ENCODE data around the gene PDK2. TPM values are rescaled to one million over a fixed set of nuclear protein-coding genes. Genes with fewer than 3 reads are reported as not detected.
A peak's percentile ranks its signal among the peaks of the same experiment; 100 is the strongest.

PDK2 gene
- total and polyA plus RNA-seq, 2 donors, result 15.9 to 55.0 TPM

GRCh38 chr17:50148226-50149090 lies 53.3 kb downstream of the PDK2 start:
- no peak for DNase-seq (ENCODE audit: extremely low spot score)
- WGBS, result under 1% methylated on average over 25 of the region's 25 CpGs

GRCh38 chr17:50149091-50149416 lies 53.9 kb downstream of the PDK2 start:
- H3K4me1 ChIP-seq (ENCODE audit: insufficient read depth), result no peaks in the 10 kb centered on the region
- DNase-seq (ENCODE audit: extremely low spot score), result no peak
- peaks cover 2% of the 10 kb centered on the region for H3K36me3 ChIP-seq (ENCODE audit: insufficient read depth)
- peak overlapping the region; percentile 72 for H3K27ac ChIP-seq (ENCODE audit: low read depth)
- H3K4me3 ChIP-seq (ENCODE audit: low read depth, low read length), result peak overlapping the region; percentile 83
- WGBS, result under 1% methylated on average over 30 of the region's 30 CpGs

More at GRCh38 chr17:50148226-50149090, 53.3 kb downstream of the PDK2 start:
- H3K36me3 ChIP-seq (ENCODE audit: insufficient read depth), result peaks cover 2% of the 10 kb centered on the region
- H3K27ac ChIP-seq (ENCODE audit: low read depth), result no peak overlapping the region
- peak overlapping the region; percentile 83 for H3K4me3 ChIP-seq (ENCODE audit: low read depth, low read length)
- no peaks in the 10 kb centered on the region for H3K4me1 ChIP-seq (ENCODE audit: insufficient read depth)

- no peak for DNase-seq (ENCODE audit: extremely low spot score)
- peaks cover 2% of the 10 kb centered on the region for H3K36me3 ChIP-seq (ENCODE audit: insufficient read depth)
- H3K4me3 ChIP-seq (ENCODE audit: low read depth, low read length), result peak overlapping the region; percentile 83
- H3K4me1 ChIP-seq (ENCODE audit: insufficient read depth), result no peaks in the 10 kb centered on the region
- WGBS, result under 1% methylated on average over 123 of the region's 123 CpGs
- H3K27ac ChIP-seq (ENCODE audit: low read depth), result peak overlapping the region; percentile 72
Observed at GRCh38 chr17:50149417-50150353, 54.5 kb downstream of the PDK2 start.

GRCh38 chr17:50150354-50151040 lies 55.3 kb downstream of the PDK2 start, which contains the start of gene PPP1R9B:
Gene PPP1R9B (minus strand): TSS chr17:50150677. CDS start chr17:50150513, 164 bp downstream.
- WGBS, result under 1% methylated on average over 69 of the region's 69 CpGs
- DNase-seq (ENCODE audit: extremely low spot score), result no peak

GRCh38 chr17:50151041-50151936 lies 56.1 kb downstream of the PDK2 start:
- no peaks in the 10 kb centered on the region for H3K4me1 ChIP-seq (ENCODE audit: insufficient read depth)
- no peak for DNase-seq (ENCODE audit: extremely low spot score)
- peak overlapping the region; percentile 58 for H3K27ac ChIP-seq (ENCODE audit: low read depth)
- peak overlapping the region; percentile 83 for H3K4me3 ChIP-seq (ENCODE audit: low read depth, low read length)
- under 1% methylated on average over 40 of the region's 40 CpGs for WGBS
- H3K36me3 ChIP-seq (ENCODE audit: insufficient read depth), result no peaks in the 10 kb centered on the region

More at GRCh38 chr17:50150354-50151040, 55.3 kb downstream of the PDK2 start, which contains the start of gene PPP1R9B:
- Histone ChIP-seq H3K36me3 (ENCODE audit: insufficient read depth) (no peaks in the 10 kb centered on the region), H3K4me3 (ENCODE audit: low read depth, low read length) (peak within 1 kb of the TSS; percentile 83), H3K4me1 (ENCODE audit: insufficient read depth) (no peaks in the 10 kb centered on the region), H3K27ac (ENCODE audit: low read depth) (peak within 1 kb of the TSS; percentile 87)

GRCh38 chr17:50151937-50152547 lies 56.9 kb downstream of the PDK2 start:
- peak overlapping the region; percentile 83 for H3K4me3 ChIP-seq (ENCODE audit: low read depth, low read length)
- H3K27ac ChIP-seq (ENCODE audit: low read depth), result peak overlapping the region; percentile 87
- H3K36me3 ChIP-seq (ENCODE audit: insufficient read depth), result no peaks in the 10 kb centered on the region
- H3K4me1 ChIP-seq (ENCODE audit: insufficient read depth), result no peaks in the 10 kb centered on the region
- WGBS, result under 1% methylated on average over 12 of the region's 12 CpGs
- peak; percentile 86 for DNase-seq (ENCODE audit: extremely low spot score)

GRCh38 chr17:50152736-50153135 lies 57.6 kb downstream of the PDK2 start:
- Histone ChIP-seq H3K4me1 (ENCODE audit: insufficient read depth) (no peaks in the 10 kb centered on the region), H3K27ac (ENCODE audit: low read depth) (peak overlapping the region; percentile 87), H3K4me3 (ENCODE audit: low read depth, low read length) (no peak overlapping the region), H3K36me3 (ENCODE audit: insufficient read depth) (no peaks in the 10 kb centered on the region)
- 59% methylated on average over 7 of the region's 7 CpGs for WGBS
- no peak for DNase-seq (ENCODE audit: extremely low spot score)

- no peak for DNase-seq (ENCODE audit: extremely low spot score)
- no peaks in the 10 kb centered on the region for H3K4me1 ChIP-seq (ENCODE audit: insufficient read depth)
- WGBS, result 40% methylated on average over 16 of the region's 16 CpGs
- H3K4me3 ChIP-seq (ENCODE audit: low read depth, low read length), result no peak overlapping the region
- H3K27ac ChIP-seq (ENCODE audit: low read depth), result peak overlapping the region; percentile 26
- H3K36me3 ChIP-seq (ENCODE audit: insufficient read depth), result no peaks in the 10 kb centered on the region
Observed at GRCh38 chr17:50153650-50154575, 58.8 kb downstream of the PDK2 start.

GRCh38 chr17:50154604-50155003 lies 59.5 kb downstream of the PDK2 start:
- DNase-seq (ENCODE audit: extremely low spot score), result no peak
- no peaks in the 10 kb centered on the region for H3K4me1 ChIP-seq (ENCODE audit: insufficient read depth)
- H3K36me3 ChIP-seq (ENCODE audit: insufficient read depth), result no peaks in the 10 kb centered on the region
- H3K4me3 ChIP-seq (ENCODE audit: low read depth, low read length), result no peak overlapping the region
- 43% methylated on average over 1 of the region's 1 CpG for WGBS
- H3K27ac ChIP-seq (ENCODE audit: low read depth), result no peak overlapping the region

- Histone ChIP-seq H3K4me3 (ENCODE audit: low read depth, low read length) (no peak overlapping the region), H3K27ac (ENCODE audit: low read depth) (peak overlapping the region; percentile 15), H3K4me1 (ENCODE audit: insufficient read depth) (no peaks in the 10 kb centered on the region), H3K36me3 (ENCODE audit: insufficient read depth) (no peaks in the 10 kb centered on the region)
- WGBS, result 43% methylated on average over 8 of the region's 8 CpGs
- no peak for DNase-seq (ENCODE audit: extremely low spot score)
Observed at GRCh38 chr17:50155115-50155819, 60.1 kb downstream of the PDK2 start.

- no peaks in the 10 kb centered on the region for H3K4me1 ChIP-seq (ENCODE audit: insufficient read depth)
- 62% methylated on average over 4 of the region's 4 CpGs for WGBS
Observed at GRCh38 chr17:50157891-50158290, 62.7 kb downstream of the PDK2 start.

More at GRCh38 chr17:50157891-50158290, 62.7 kb downstream of the PDK2 start:
- Histone ChIP-seq H3K4me3 (ENCODE audit: low read depth, low read length) (no peak overlapping the region), H3K27ac (ENCODE audit: low read depth) (no peak overlapping the region), H3K36me3 (ENCODE audit: insufficient read depth) (no peaks in the 10 kb centered on the region)
- no peak for DNase-seq (ENCODE audit: extremely low spot score)

Data from urinary bladder (tissue), 4 donors.